Measurements from ENCODE around the gene DENND4C.
"Not testable (repeated sequence)": the region's sequence is repeated elsewhere in the genome, so short reads cannot be mapped to it uniquely, and the experiment has no call there.

DENND4C gene

DNA sequence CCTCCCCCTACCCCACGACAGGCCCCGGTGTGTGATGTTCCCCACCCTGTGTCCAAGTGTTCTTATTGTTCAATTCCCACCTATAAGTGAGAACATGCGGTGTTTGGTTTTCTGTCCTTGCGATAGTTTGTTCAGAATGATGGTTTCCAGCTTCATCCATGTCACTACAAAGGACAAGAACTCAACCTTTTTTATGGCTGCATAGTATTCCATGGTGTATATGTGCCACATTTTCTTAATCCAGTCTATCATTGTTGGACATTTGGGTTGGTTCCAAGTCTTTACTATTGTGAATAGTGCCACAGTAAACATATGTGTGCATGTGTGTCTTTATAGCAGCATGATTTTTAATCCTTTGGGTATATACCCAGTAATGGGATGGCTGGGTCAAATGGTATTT, 35.1 kb downstream of the DENND4C start:
- in situ Hi-C loops (cut with MboI; ENCODE audit: low sequenced_read_pairs), result not testable (repeated sequence)

DNA sequence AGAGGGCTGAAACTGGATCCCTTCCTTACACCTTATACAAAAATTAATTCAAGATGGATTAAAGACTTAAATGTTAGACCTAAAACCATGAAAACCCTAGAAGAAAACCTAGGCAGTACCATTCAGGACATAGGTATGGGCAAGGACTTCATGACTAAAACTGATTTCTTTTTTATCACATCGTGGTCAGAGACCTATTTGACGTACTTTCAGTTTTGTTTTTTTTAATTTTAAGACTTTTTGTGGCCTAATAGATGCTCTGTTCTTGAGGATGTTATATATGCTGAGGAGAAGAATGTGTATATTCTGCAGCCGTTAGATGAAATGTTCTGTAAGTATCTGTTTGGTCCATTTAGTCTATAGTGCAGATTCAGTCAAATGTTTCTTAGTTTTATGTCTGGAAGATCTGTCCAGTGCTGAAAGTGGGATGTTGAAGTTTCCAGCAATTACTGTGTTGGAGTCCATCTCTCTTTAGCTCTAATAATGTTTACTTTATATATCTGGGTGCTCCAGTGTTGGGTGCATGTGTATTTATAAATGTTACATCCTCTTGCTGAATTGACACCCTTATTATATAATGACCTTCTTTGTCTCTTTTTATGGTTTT, 36.4 kb downstream of the DENND4C start:
- in situ Hi-C loops (cut with MboI; ENCODE audit: low sequenced_read_pairs), result not testable (repeated sequence)

DNA sequence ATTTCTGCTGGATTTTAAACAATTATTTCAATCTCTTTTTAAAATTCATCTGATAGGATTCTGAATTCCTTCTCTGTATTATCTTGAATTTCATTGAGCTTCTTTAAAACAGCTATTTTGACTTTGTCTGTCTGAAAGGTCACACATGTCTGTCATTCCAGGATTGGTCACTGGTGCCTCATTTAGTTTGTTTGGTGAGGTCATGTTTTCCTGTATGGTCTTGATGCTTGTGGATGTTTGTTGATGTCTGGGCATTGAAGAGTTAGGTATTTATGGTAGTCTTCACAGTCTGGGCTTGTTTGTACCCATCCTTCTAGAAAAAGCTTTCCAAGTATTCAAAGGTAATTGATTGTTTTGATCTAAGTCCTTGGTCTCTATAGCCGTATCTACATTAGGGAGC, 39.1 kb downstream of the DENND4C start:
- in situ Hi-C loops (cut with MboI; ENCODE audit: low sequenced_read_pairs), result no loop called here

DNA sequence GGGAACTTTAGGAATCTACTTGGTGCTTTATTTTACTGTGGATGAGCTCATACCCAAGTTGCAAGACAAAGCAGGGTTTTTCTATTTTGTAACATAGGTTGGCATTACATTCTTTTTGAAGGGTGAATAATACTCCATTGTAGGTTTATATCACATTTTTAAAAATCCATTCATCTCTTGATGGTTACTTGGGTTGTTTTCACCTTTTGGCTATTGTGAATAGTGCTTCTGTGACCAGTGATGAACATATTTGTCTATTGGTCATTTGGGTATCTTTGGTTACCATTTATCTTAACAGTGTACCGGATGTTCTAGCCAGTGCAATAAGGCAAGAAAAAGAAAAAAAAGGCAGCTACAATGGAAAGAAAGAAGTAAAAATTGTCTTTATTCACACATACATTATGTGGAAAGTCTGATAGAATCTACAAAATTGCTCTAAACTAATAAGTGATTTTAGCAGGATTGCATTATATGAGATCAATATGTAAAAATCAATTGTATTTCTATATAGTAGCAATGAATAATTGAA, 40.0 kb downstream of the DENND4C start:
- in situ Hi-C loops (cut with MboI; ENCODE audit: low sequenced_read_pairs), result no loop called here

DNA sequence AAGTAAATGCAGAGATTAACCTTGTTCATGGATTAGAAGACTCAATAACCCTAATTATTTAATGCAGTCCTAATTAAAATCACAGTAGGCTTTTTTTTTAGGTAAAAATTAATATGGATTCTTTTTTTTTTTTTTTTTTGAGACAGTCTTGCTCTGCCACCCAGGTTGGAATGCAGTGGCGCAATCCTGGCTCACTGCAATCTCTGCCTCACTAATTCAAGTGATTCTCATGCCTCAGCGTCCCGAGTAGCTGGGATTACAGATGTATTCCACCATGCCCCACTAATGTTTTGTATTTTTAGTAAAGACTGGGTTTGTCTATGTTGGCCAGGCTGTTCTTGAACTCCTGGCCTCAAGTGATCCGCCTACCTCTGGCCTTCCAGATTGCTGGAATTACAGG, 40.6 kb downstream of the DENND4C start:
- in situ Hi-C loops (cut with MboI; ENCODE audit: low sequenced_read_pairs), result no loop called here

GRCh38 chr9:19281801-19282200, 51.3 kb downstream of the DENND4C start:
- in situ Hi-C loops (cut with MboI; ENCODE audit: low sequenced_read_pairs), result no loop called here

GRCh38 chr9:19283072-19283710, 52.7 kb downstream of the DENND4C start:
- in situ Hi-C loops (cut with MboI; ENCODE audit: low sequenced_read_pairs), result no loop called here

DNA sequence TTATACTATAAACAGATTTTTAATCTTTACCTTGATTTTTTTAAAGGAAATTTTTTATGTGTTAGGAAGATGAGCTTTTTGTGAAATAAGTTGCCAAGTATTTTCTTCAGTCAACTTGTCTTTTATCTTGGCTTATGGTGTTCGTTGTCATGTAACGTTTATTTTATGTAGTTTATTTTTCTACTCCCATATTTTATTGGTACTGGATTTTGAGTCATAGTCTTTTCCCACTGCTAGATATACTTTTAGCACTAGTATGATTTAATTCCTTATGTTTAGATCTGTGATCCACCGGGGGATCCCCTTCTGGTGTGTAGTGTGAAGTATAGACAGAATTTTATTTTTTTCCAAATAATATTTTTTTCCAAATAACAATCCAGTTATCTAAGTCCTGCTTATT, 54.2 kb downstream of the DENND4C start:
- in situ Hi-C loops (cut with MboI; ENCODE audit: low sequenced_read_pairs), result no loop called here

DNA sequence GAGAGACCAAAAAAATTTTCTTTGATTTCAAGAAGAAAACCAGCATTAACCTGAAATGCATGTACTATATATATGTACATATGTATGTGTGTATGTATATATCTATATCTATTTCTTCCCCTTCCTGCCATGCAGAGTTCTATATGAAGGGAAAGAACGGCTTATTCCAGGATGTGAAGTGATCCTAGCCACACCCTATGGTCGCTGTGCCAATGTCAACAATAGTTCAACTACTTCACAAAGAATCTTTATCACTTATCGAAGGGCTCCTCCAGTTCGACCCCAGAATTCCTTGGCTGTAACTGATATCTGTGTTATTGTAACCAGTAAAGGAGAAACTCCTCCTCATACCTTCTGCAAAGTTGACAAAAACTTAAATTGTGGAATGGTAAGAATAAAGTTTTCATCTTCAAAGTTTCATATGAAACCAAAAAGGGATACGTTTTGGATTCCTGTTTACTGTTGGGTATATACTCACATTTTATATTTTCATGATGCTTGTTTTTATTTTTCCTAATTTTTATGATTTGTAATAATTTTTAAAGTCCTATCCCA, 56.2 kb downstream of the DENND4C start:
- in situ Hi-C loops (cut with MboI; ENCODE audit: low sequenced_read_pairs), result no loop called here

DNA sequence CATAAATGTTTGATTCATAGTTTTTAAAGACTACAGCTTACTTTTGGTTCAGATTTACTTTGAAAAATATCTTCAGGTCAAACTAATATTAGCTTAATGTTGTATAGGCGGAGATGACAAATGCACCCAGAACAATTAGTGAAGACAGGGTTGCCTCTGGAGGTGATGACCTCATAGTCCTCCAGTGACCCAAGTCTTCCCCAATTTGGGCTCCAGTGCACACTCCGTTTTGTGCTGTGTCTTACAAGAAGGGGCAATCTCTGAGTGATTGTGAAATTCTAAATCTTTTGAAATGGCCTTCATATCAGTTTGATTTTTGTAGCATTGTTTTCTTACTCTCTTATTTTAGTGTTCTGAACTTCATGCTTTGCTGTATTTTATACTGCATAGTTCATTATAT, 57.6 kb downstream of the DENND4C start:
- in situ Hi-C loops (cut with MboI; ENCODE audit: low sequenced_read_pairs), result no loop called here

- in situ Hi-C loops (cut with MboI; ENCODE audit: low sequenced_read_pairs), result no loop called here
Observed at GRCh38 chr9:19290103-19290502, 59.6 kb downstream of the DENND4C start.

DNA sequence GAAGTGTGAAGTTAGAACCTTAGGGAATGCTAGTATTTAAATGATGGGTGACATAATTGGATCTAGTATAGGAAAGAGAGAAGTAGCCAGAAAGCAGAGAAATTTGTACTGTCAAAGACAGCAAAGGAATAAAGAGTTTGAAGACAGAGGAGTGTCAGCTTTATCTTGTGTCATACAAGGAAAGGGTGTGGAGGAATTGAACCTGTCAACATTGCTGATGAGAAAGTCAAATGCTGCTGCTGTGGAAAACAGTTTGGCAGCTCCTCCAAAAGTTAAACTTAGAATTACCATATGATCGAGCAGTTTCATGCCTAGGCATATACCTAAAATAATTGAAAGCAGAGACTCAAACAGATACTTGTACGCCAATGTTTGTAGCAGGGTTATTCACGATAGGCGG, 63.7 kb downstream of the DENND4C start:
- in situ Hi-C loops (cut with MboI; ENCODE audit: low sequenced_read_pairs), result no loop called here

- in situ Hi-C loops (cut with MboI; ENCODE audit: low sequenced_read_pairs), result no loop called here
Observed at GRCh38 chr9:19298436-19299000, 68.0 kb downstream of the DENND4C start.

GRCh38 chr9:19303216-19303615, 72.7 kb downstream of the DENND4C start:
- in situ Hi-C loops (cut with MboI; ENCODE audit: low sequenced_read_pairs), result no loop called here

DNA sequence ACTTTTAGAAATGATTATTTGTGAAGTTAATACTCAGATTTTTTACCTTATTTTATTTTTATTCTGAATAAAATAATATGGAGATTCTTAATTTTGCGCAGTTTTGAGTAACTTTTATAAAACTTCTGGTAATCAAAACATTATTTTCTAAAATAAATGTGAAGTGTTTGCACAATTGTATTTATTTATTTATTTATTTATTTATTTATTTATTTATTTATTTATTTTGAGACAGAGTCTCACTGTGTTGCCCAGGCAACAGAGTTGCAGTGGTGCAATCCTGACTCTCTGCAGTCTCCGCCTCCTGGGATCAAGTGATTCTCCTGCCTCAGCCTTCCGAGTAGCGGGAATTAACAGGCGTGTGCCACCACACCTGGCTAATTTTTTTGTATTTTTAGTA, 76.1 kb downstream of the DENND4C start:
- in situ Hi-C loops (cut with MboI; ENCODE audit: low sequenced_read_pairs), result no loop called here

- in situ Hi-C loops (cut with MboI; ENCODE audit: low sequenced_read_pairs), result no loop called here
Observed at GRCh38 chr9:19310246-19310645, 79.8 kb downstream of the DENND4C start.

- in situ Hi-C loops (cut with MboI; ENCODE audit: low sequenced_read_pairs), result no loop called here
Observed at GRCh38 chr9:19313573-19313972, 83.1 kb downstream of the DENND4C start.

DNA sequence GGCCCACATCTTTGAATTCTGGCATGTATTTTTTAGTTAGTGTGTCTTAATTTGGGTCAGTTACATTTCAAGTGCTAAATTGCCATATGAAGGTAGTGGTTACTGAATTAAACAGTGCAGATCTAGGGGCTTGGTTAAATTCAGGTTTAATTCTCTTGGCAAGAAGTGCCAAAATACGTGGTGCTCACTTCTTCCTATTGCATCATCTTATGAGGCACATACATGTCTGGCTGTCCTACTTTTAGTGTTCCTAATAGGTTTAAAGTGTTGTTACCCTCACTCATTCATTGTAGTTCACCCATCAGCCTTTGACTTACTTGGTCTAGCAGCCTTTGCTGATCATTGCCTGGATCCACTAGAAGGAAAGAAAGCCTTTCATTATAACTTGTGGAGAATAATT, 90.0 kb downstream of the DENND4C start:
- in situ Hi-C loops (cut with MboI; ENCODE audit: low sequenced_read_pairs), result no loop called here

GRCh38 chr9:19331877-19332276, 101.4 kb downstream of the DENND4C start:
- in situ Hi-C loops (cut with MboI; ENCODE audit: low sequenced_read_pairs), result no loop called here

DNA sequence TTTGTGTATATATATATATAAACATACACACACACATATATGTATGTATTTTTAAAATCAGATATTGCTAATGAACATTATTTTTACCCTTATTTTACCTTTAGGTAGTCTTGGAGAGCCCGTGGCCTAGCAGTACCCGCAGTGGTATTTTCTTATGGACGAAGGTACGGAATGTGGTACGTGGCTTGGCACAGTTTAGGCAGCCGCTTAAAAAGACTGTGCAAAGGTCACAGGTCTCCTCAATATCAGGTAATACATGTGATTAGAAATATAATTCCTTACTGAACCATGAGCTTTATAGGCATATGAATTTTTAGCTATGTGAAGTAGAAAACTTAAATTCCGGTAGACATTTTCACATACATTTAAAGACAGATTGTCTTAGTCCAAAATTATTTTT, 105.7 kb downstream of the DENND4C start:
- in situ Hi-C loops (cut with MboI; ENCODE audit: low sequenced_read_pairs), result no loop called here

GRCh38 chr9:19342947-19343346, 112.5 kb downstream of the DENND4C start:
- in situ Hi-C loops (cut with MboI; ENCODE audit: low sequenced_read_pairs), result no loop called here

- in situ Hi-C loops (cut with MboI; ENCODE audit: low sequenced_read_pairs), result no loop called here
Observed at GRCh38 chr9:19358701-19359100, 128.2 kb downstream of the DENND4C start.

Data from hTERT RPE-1 (cell line).